ENCODE measurements around the gene KIFC3. TPM values are rescaled to one million over a fixed set of nuclear protein-coding genes. Genes with fewer than 3 reads are reported as not detected.

KIFC3 gene
- total and polyA plus RNA-seq, 2 of the 8 experiments (the other 6 are each of a cell fraction or from before 2014, with no cell fraction given), result 2.1 to 7.1 TPM

DNA sequence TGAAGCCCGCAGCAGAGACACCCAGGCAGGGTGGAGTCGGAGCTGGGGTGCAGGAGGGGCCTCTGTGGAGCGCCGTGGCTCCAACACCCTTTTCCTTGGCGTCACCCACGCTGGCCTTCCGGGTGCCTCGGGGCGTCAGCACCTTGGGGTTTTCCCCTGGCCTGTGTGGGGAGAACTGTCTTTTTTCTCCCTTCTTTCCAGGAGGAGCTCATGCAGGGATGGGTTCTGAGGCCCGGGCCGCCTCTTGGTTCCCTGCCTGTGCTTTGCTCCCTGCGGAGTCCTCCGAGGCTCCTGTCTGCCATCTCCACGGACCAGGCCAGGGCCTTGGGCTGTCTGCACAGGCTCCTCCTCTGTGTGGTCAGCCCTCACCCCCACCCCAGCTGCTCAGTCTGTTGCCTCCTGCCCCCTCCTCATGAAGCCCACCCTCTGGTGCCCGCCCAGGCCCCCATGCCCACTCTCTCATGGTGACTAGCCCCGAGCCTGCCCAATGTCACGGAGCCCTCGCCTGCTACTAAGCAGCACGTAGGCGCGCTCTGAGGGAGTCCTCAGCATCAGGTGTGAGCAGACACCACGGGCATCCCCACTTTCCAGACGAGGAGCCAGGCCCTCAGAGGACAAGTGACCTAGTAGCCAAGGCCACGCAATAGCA, 61.7 kb downstream of the KIFC3 start:
- H2BK12ac ChIP-seq (ENCODE audit: low read depth, low read length), result no peak overlapping the region
- no peak for DNase-seq (ENCODE audit: low read depth in 1 of 2, low spot score in 2 of 2)
- CTCF ChIA-PET (ENCODE audit: partially characterized antibody), result interaction anchor here (0.6 to 2.6 kb wide), 7 partner anchors 11 to 166 kb away, joined by 3 to 21 read pairs (median 4); no protein-coding TSS in a partner anchor
- TF ChIP-seq KDM4A (IDR thresholded peaks at IDR 0.05; ENCODE audit: low read depth, low read length, severe bottlenecking), result no peak
- TF ChIP-seq SIN3A (conservative IDR thresholded peaks at IDR 0.05 in 1 of 2, IDR thresholded peaks at IDR 0.05 in 1 of 2; ENCODE audit: low read depth in 1 of 2, low read length in 2 of 2), result no peak
- no peak for TF ChIP-seq SP4 (IDR thresholded peaks at IDR 0.05; ENCODE audit: low read length)
- no peak for TF ChIP-seq RNF2 (IDR thresholded peaks at IDR 0.05; ENCODE audit: borderline replicate concordance, low read depth, low read length, missing control alignments, poor library complexity, severe bottlenecking)
- no peak for TF ChIP-seq SAP30 (IDR thresholded peaks at IDR 0.05; ENCODE audit: insufficient read depth, insufficient replicate concordance, low read length)
- no peak for TF ChIP-seq ZNF274 (IDR thresholded peaks at IDR 0.05; ENCODE audit: borderline replicate concordance, extremely low read depth, low read length)
- TF ChIP-seq BCL11A (IDR thresholded peaks at IDR 0.05; ENCODE audit: low read depth in 2 of 2, low read length in 2 of 2), result no peak
- TF ChIP-seq NRF1 (IDR thresholded peaks at IDR 0.05; ENCODE audit: low read depth, low read length), result no peak
- TF ChIP-seq CREB1 (IDR thresholded peaks at IDR 0.05), result no peak
- no peak for TF ChIP-seq CBX8 (IDR thresholded peaks at IDR 0.05; ENCODE audit: borderline replicate concordance, low read depth, low read length)
- TF ChIP-seq GABPA (IDR thresholded peaks at IDR 0.05; ENCODE audit: borderline replicate concordance, insufficient read depth, low read length), result no peak
- TF ChIP-seq TAF1 (IDR thresholded peaks at IDR 0.05; ENCODE audit: low read depth, low read length), result no peak
- no peak for TF ChIP-seq ASH2L (IDR thresholded peaks at IDR 0.05; ENCODE audit: low read length)

More for the DNA sequence above, 61.7 kb downstream of the KIFC3 start:
- Histone ChIP-seq H3K27ac (ENCODE audit: low read depth, low read length) (no peak overlapping the region), H4K20me1 (replicated peaks in 1 of 2; ENCODE audit: control insufficient read depth in 1 of 2, insufficient read depth in 2 of 2, low read length in 2 of 2) (peaks cover 0 to 9% of the 10 kb centered on the region in 2 experiments), H3K4me1 (replicated peaks in 1 of 4; ENCODE audit: control insufficient read depth in 3 of 4, insufficient read depth in 4 of 4, low read length in 3 of 4) (peaks cover 0 to 11% (median 4%) of the 10 kb centered on the region in 4 experiments; a peak in 5 of 7 replicates), H3K4me2 (ENCODE audit: insufficient read depth in 1 of 2, low read depth in 2 of 2, low read length in 2 of 2) (no peak overlapping the region), H2BK20ac (ENCODE audit: low read length) (no peak overlapping the region), H3K9me3 (ENCODE audit: insufficient read depth in 2 of 2, low read depth in 1 of 2, low read length in 1 of 2) (no peaks in the 10 kb centered on the region), H3K36me3 (ENCODE audit: control insufficient read depth in 2 of 4, insufficient read depth in 4 of 4, low read length in 3 of 4) (peaks cover 0 to 5% (median 0%) of the 10 kb centered on the region in 4 experiments; a peak in 4 of 8 replicates), H3K4me3 (ENCODE audit: extremely low read depth in 1 of 4, insufficient read depth in 2 of 4, low read depth in 3 of 4, low read length in 4 of 4) (no peak overlapping the region), H3K14ac (ENCODE audit: insufficient read length) (no peak overlapping the region), H3K18ac (ENCODE audit: extremely low read depth, low read length) (no peak overlapping the region), H3K79me2 (ENCODE audit: control insufficient read depth in 1 of 2, insufficient read depth in 2 of 2, low read length in 2 of 2) (no peaks in the 10 kb centered on the region; a peak in 1 of 4 replicates), H4K91ac (replicated peaks; ENCODE audit: insufficient read length, low read length) (no peak overlapping the region), H3K79me1 (ENCODE audit: low read depth, low read length) (no peaks in the 10 kb centered on the region), H2AK5ac (ENCODE audit: low read depth, low read length) (no peak overlapping the region), H3K23me2 (ENCODE audit: low read depth, low read length) (peaks cover 8% of the 10 kb centered on the region; the same call in 1 of the 2 replicates), H2BK5ac (ENCODE audit: low read depth, low read length) (no peak overlapping the region), H2BK15ac (ENCODE audit: low read length) (no peak overlapping the region), H3K23ac (ENCODE audit: insufficient read length) (no peak overlapping the region), H4K5ac (ENCODE audit: insufficient read length, low read depth, low read length) (no peak overlapping the region), H3K9ac (replicated peaks in 1 of 4; ENCODE audit: extremely low read depth in 1 of 4, low read depth in 3 of 4, low read length in 3 of 4) (no peak overlapping the region), H2AFZ (ENCODE audit: low read length) (no peak overlapping the region), H4K8ac (ENCODE audit: extremely low read depth, insufficient read depth, low read length) (peak overlapping the region; percentile 87; the same call in 1 of the 2 replicates), H2BK120ac (replicated peaks; ENCODE audit: low read depth, low read length) (no peak overlapping the region), H3K27me3 (replicated peaks in 1 of 4; ENCODE audit: control insufficient read depth in 3 of 4, extremely low read depth in 1 of 4, insufficient read depth in 3 of 4, low read length in 3 of 4) (no peaks in the 10 kb centered on the region), H3K56ac (replicated peaks; ENCODE audit: insufficient read length, low read depth, low read length) (no peak overlapping the region), H3K4ac (replicated peaks; ENCODE audit: insufficient read length, low read depth, low read length) (no peak overlapping the region)
- POLR2A ChIA-PET (ENCODE audit: partially characterized antibody), result no interaction called here
- FAIRE-seq, result no peak
- WGBS, 2 experiments (ENCODE audit: extremely low coverage in 1 of 2, insufficient coverage in 1 of 2, insufficient read length in 1 of 2, insufficient replicate concordance in 2 of 2, low coverage in 1 of 2, low lambda C conversion rate in 2 of 2, missing lambda C conversion rate in 1 of 2), result 96% methylated on average over 19 of the region's 24 CpGs; no CpG with 5 or more reads in 1 of the 2 experiments
